Measurements from ENCODE around the gene KIF20B. TPM values are rescaled to one million over a fixed set of nuclear protein-coding genes. Genes with fewer than 3 reads are reported as not detected.

KIF20B gene
- total and polyA plus RNA-seq, 2 of the 8 experiments (the other 6 are each of a cell fraction or from before 2014, with no cell fraction given): 4.5 to 72.0 TPM

- TF ChIP-seq RBBP5 (IDR thresholded peaks at IDR 0.05; ENCODE audit: borderline replicate concordance, low read depth, low read length) (no peak), TEAD4 (IDR thresholded peaks at IDR 0.05; ENCODE audit: low read depth, low read length) (no peak), CTBP2 (IDR thresholded peaks at IDR 0.05; ENCODE audit: borderline replicate concordance, insufficient read depth, insufficient read length, low read length) (no peak), CREB1 (IDR thresholded peaks at IDR 0.05) (no peak), KDM4A (IDR thresholded peaks at IDR 0.05; ENCODE audit: low read depth, low read length, severe bottlenecking) (no peak)
Measured at GRCh38 chr10:89785095-89785494, 83.7 kb downstream of the KIF20B start (continued).
